GM21529 (cell line): ENCODE data around the gene MEG3.

Experiments used
- ATAC-seq: cut with Tn5 transposase; IDR thresholded peaks from one replicate; pipeline ENCODE4 v1.9.1; 2021; ENCODE audit not compliant: unreplicated experiment

MEG3 gene

GRCh38 chr14:100825713-100826331 lies at the start of gene MEG3:
TSS of gene MEG3 (plus strand) at chr14:100826118.
- no peak for ATAC-seq

GRCh38 chr14:100776681-100777365 lies 49.1 kb upstream of the MEG3 start:
- no peak for ATAC-seq

- no peak for ATAC-seq
These were observed 48.5 kb upstream of the MEG3 start for GRCh38 chr14:100777366-100777817.

- ATAC-seq, result no peak
These were observed 47.9 kb upstream of the MEG3 start for GRCh38 chr14:100777818-100778525.

GRCh38 chr14:100778526-100778882 lies 47.4 kb upstream of the MEG3 start:
- no peak for ATAC-seq

- ATAC-seq, result no peak
These were observed 46.8 kb upstream of the MEG3 start for GRCh38 chr14:100778951-100779690.

- ATAC-seq, result no peak
These were observed 46.2 kb upstream of the MEG3 start for GRCh38 chr14:100779691-100780080.

- ATAC-seq, result no peak
These were observed 45.7 kb upstream of the MEG3 start for GRCh38 chr14:100780246-100780645.

GRCh38 chr14:100780646-100781355 lies 45.1 kb upstream of the MEG3 start:
- ATAC-seq, result no peak

- no peak for ATAC-seq
These were observed 44.0 kb upstream of the MEG3 start for GRCh38 chr14:100781952-100782351.

GRCh38 chr14:100782516-100783320 lies 43.2 kb upstream of the MEG3 start:
- ATAC-seq, result no peak

- ATAC-seq, result no peak
These were observed 42.1 kb upstream of the MEG3 start for GRCh38 chr14:100783630-100784370.

GRCh38 chr14:100784523-100785337 lies 41.2 kb upstream of the MEG3 start:
- ATAC-seq, result no peak

GRCh38 chr14:100785338-100785615 lies 40.6 kb upstream of the MEG3 start:
- ATAC-seq, result no peak

- ATAC-seq, result no peak
These were observed 40.3 kb upstream of the MEG3 start for GRCh38 chr14:100785626-100786025.

GRCh38 chr14:100786131-100786530 lies 39.8 kb upstream of the MEG3 start:
- ATAC-seq, result no peak

GRCh38 chr14:100786576-100787219 lies 39.2 kb upstream of the MEG3 start:
- no peak for ATAC-seq

GRCh38 chr14:100787659-100788058 lies 38.3 kb upstream of the MEG3 start:
- ATAC-seq, result no peak
